CD14-positive monocyte (primary cell): Measurements from ENCODE around the gene THRAP3. TPM values are rescaled to one million over a fixed set of nuclear protein-coding genes. Genes with fewer than 3 reads are reported as not detected.

Experiments
- DNase-seq, 3 donors: peaks; one replicate each; pipeline ENCODE4 v3.0.0-alpha.2; 2011 to 2022
- H2AFZ ChIP-seq: 2 replicates; pipeline ENCODE4 v1.6.0; 2012; ENCODE audit warnings: mild to moderate bottlenecking, low read depth, low read length, inconsistent platforms; ENCODE audit not compliant: insufficient read depth, poor library complexity, severe bottlenecking
- H3K27ac ChIP-seq, 2 donors: 1 replicate in 1 of 2; 2 replicates in 1 of 2; pipeline ENCODE4 v1.5.1; 2012 to 2013; ENCODE audit warnings: low read length in 2 of 2, control low read depth in 1 of 2, inconsistent platforms in 1 of 2, low read depth in 1 of 2, mild to moderate bottlenecking in 1 of 2
- H3K27me3 ChIP-seq, 2 donors: one replicate each; pipeline versions ENCODE4 v1.6.0 to v1.6.1; 2011 to 2013; ENCODE audit warnings: low read length in 2 of 2; ENCODE audit not compliant: control insufficient read depth in 2 of 2, insufficient read depth in 2 of 2
- H3K36me3 ChIP-seq, 2 donors: replicated peaks in 1 of 2; 1 replicate in 1 of 2; 2 replicates in 1 of 2; pipeline versions ENCODE4 v1.5.1 to v1.6.1; 2012 to 2013; ENCODE audit warnings: low read length in 2 of 2, control low read depth in 1 of 2, inconsistent platforms in 1 of 2, mild to moderate bottlenecking in 1 of 2; ENCODE audit not compliant: insufficient read depth in 2 of 2, control insufficient read depth in 1 of 2
- H3K4me1 ChIP-seq, 2 donors: 1 replicate in 1 of 2; 2 replicates in 1 of 2; pipeline versions ENCODE4 v1.5.1 to v1.6.1; 2012 to 2013; ENCODE audit warnings: low read length in 2 of 2, control low read depth in 1 of 2, inconsistent platforms in 1 of 2, mild to moderate bottlenecking in 1 of 2, moderate library complexity in 1 of 2; ENCODE audit not compliant: insufficient read depth in 2 of 2, control insufficient read depth in 1 of 2
- H3K4me2 ChIP-seq: replicated peaks from 2 replicates; pipeline ENCODE3; 2012; ENCODE audit warnings: low read length, moderate library complexity, mild to moderate bottlenecking; ENCODE audit not compliant: poor library complexity, severe bottlenecking; ENCODE audit errors: extremely low read depth
- H3K4me3 ChIP-seq, 3 experiments: fragments of 200-600 bp in 1 of 3; sonication (generic) in 1 of 3; replicated peaks in 1 of 3; 1 replicate in 2 of 3; 2 replicates in 1 of 3; pipeline ENCODE4 v1.5.1; 2011 to 2013; ENCODE audit warnings: low read length in 3 of 3, mild to moderate bottlenecking in 3 of 3, control low read depth in 2 of 3, low read depth in 2 of 3, inconsistent platforms in 1 of 3, moderate library complexity in 1 of 3
- H3K79me2 ChIP-seq: 2 replicates; pipeline ENCODE4 v1.6.0; 2012; ENCODE audit warnings: mild to moderate bottlenecking, control low read depth, inconsistent platforms, low read length, moderate library complexity; ENCODE audit not compliant: insufficient read depth
- H3K9ac ChIP-seq: 2 replicates; pipeline ENCODE4 v1.6.0; 2017; ENCODE audit warnings: low read length, mild to moderate bottlenecking; ENCODE audit not compliant: insufficient read depth, poor library complexity, severe bottlenecking
- H3K9me3 ChIP-seq, 2 donors: replicated peaks in 1 of 2; 1 replicate in 1 of 2; 2 replicates in 1 of 2; pipeline versions ENCODE4 v1.5.1 to v1.6.1; 2012 to 2013; ENCODE audit warnings: low read length in 2 of 2, control low read depth in 1 of 2; ENCODE audit not compliant: control insufficient read depth in 1 of 2, insufficient read depth in 1 of 2
- H4K20me1 ChIP-seq: 2 replicates; pipeline ENCODE4 v1.6.0; 2012; ENCODE audit warnings: mild to moderate bottlenecking, low read length, control low read depth, moderate library complexity; ENCODE audit not compliant: insufficient read depth
- H3K27ac Mint-ChIP-seq, 7 donors: one replicate each; pipeline ENCODE4 v1.8.0; 2020; ENCODE audit warnings: mild to moderate bottlenecking in 7 of 7, mixed read lengths in 7 of 7, moderate library complexity in 6 of 7, inconsistent platforms in 2 of 7
- H3K27me3 Mint-ChIP-seq, 3 donors: one replicate each; pipeline ENCODE4 v1.8.0; 2021 to 2022; ENCODE audit warnings: low read depth in 3 of 3, mild to moderate bottlenecking in 3 of 3, mixed read lengths in 3 of 3, moderate library complexity in 3 of 3, inconsistent platforms in 1 of 3
- H3K36me3 Mint-ChIP-seq, 2 donors: one replicate each; pipeline ENCODE4 v1.8.0; 2020; ENCODE audit warnings: mixed read lengths in 2 of 2, inconsistent platforms in 1 of 2, mild to moderate bottlenecking in 1 of 2
- H3K4me1 Mint-ChIP-seq: one replicate; pipeline ENCODE4 v1.8.0; 2020; ENCODE audit warnings: mild to moderate bottlenecking, mixed read lengths
- H3K4me3 Mint-ChIP-seq, 2 donors: one replicate each; pipeline ENCODE4 v1.8.0; 2020; ENCODE audit warnings: mild to moderate bottlenecking in 2 of 2, mixed read lengths in 2 of 2, moderate library complexity in 1 of 2
- H3K9me3 Mint-ChIP-seq, 7 donors: one replicate each; pipeline ENCODE4 v1.8.0; 2020 to 2022; ENCODE audit warnings: mixed read lengths in 7 of 7, mild to moderate bottlenecking in 6 of 7, moderate library complexity in 6 of 7, inconsistent platforms in 2 of 7
- WGBS: methylation state at CpG from one replicate; pipeline ENCODE4 v1.1.5; 2013; ENCODE audit warnings: missing lambda C conversion rate; ENCODE audit not compliant: insufficient coverage; 5-methylcytosine and 5-hydroxymethylcytosine counted together
- intact Hi-C, 2 donors: fragments of 100-400 bp; cut with micrococcal nuclease; formaldehyde crosslinking; loops; one replicate each; pipeline versions ENCODE4 v1.15.0 to v1.15.1; 2023
- polyA plus RNA-seq, 3 donors: library from polyadenylated mRNA; depleted of rRNA in 1 of 3; unstranded in 2 of 3; stranded (reverse) in 1 of 3; fragments of 300-500 nt in 2 of 3; fragments of >200 nt in 1 of 3; fragmentation: Illumina TruSeq in 2 of 3; gene quantifications; 1 replicate in 2 of 3; 2 replicates in 1 of 3; pipeline ENCODE4 v1.2.3, GENCODE V29; 2012 to 2021
- TF ChIP-seq, protein P1 (sequence below): fragments of 200-600 bp; IDR thresholded peaks from one replicate; pipeline ENCODE4 v1.8.0; 2022; ENCODE audit warnings: antibody characterized with exemption, mild to moderate bottlenecking

The THRAP3 gene
- polyA plus RNA-seq, 3 donors: 30.1 to 63.4 (median 35.7) TPM

DNA sequence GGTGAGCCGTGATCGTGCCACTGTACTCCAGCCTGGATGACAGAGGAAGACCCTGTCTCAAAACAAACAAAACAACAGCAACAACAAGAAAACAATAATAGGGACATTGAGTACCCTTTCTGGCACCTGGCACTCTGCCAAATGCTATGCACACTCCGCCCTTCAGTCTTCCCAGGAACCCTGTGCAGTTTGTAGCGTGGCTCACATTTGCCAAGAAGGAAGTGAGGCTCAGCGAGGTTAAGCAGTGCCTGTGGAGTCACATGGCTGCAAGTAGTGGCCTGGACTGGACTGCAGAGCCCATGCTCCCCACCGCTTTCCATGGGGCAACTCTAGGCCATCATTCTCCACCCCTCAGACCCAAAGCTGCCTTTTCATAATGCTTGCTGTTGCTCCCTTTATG, 104.5 kb downstream of the THRAP3 start:
- TF ChIP-seq, protein P1, sequence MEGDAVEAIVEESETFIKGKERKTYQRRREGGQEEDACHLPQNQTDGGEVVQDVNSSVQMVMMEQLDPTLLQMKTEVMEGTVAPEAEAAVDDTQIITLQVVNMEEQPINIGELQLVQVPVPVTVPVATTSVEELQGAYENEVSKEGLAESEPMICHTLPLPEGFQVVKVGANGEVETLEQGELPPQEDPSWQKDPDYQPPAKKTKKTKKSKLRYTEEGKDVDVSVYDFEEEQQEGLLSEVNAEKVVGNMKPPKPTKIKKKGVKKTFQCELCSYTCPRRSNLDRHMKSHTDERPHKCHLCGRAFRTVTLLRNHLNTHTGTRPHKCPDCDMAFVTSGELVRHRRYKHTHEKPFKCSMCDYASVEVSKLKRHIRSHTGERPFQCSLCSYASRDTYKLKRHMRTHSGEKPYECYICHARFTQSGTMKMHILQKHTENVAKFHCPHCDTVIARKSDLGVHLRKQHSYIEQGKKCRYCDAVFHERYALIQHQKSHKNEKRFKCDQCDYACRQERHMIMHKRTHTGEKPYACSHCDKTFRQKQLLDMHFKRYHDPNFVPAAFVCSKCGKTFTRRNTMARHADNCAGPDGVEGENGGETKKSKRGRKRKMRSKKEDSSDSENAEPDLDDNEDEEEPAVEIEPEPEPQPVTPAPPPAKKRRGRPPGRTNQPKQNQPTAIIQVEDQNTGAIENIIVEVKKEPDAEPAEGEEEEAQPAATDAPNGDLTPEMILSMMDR: no peak
- H2AFZ ChIP-seq: no peak overlapping the region
- Mint-ChIP-seq H3K9me3 (peaks cover 0 to 2% (median 0%) of the 10 kb centered on the region in 7 donors), H3K27ac (no peak overlapping the region), H3K27me3 (peaks cover 9 to 21% (median 15%) of the 10 kb centered on the region in 3 donors), H3K4me3 (no peak overlapping the region), H3K4me1 (peaks cover 18% of the 10 kb centered on the region), H3K36me3 (no peaks in the 10 kb centered on the region)
- 47% methylated on average over 6 of the region's 6 CpGs for WGBS
- no peaks in the 10 kb centered on the region for H4K20me1 ChIP-seq
- H3K9me3 ChIP-seq: no peaks in the 10 kb centered on the region
- H3K36me3 ChIP-seq: no peaks in the 10 kb centered on the region
- H3K4me2 ChIP-seq: no peak overlapping the region
- H3K27ac ChIP-seq: no peak overlapping the region
- intact Hi-C loops: loop anchor here in 1 of 2 donors (1.0 kb wide), 1 partner anchor 16 kb away; no protein-coding TSS in a partner anchor
- H3K9ac ChIP-seq: no peak overlapping the region
- H3K27me3 ChIP-seq: peaks cover 0 to 3% of the 10 kb centered on the region in 2 donors
- H3K4me3 ChIP-seq: no peak overlapping the region
- peaks cover 12 to 20% of the 10 kb centered on the region in 2 donors for H3K4me1 ChIP-seq
- no peaks in the 10 kb centered on the region for H3K79me2 ChIP-seq
- DNase-seq: peak in 1 of 3 donors; percentile 56

DNA sequence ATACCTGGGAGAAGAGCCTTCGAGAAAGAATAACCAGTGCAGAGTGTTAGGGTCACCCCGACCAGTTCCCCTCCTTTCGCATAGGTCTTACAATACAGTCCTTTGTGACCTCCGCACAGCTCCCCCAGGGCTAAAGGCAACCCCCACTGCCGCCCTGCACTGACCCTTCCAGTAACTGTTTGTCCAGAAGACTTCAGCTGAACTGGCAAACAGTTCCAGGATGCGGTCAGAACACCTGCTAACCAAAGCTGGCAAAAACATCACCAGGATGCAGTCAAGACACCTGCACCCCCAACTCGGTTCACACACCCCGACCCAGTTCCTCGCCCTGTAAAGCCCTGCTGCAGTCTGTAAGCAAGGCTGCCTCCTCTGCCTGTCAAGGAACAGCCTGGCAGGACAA, 105.6 kb downstream of the THRAP3 start:
- no peak overlapping the region for H3K4me2 ChIP-seq
- H3K9me3 Mint-ChIP-seq: peaks cover 0 to 2% (median 0%) of the 10 kb centered on the region in 7 donors
- H3K4me3 Mint-ChIP-seq: no peak overlapping the region
- H3K36me3 Mint-ChIP-seq: no peaks in the 10 kb centered on the region
- no peak overlapping the region for H3K27ac ChIP-seq
- H4K20me1 ChIP-seq: no peaks in the 10 kb centered on the region
- H3K27me3 ChIP-seq: no peaks in the 10 kb centered on the region
- H3K4me1 Mint-ChIP-seq: peaks cover 9% of the 10 kb centered on the region
- no peaks in the 10 kb centered on the region for H3K9me3 ChIP-seq
- H3K27ac Mint-ChIP-seq: no peak overlapping the region
- WGBS: 98% methylated on average over 9 of the region's 9 CpGs
- TF ChIP-seq, protein P1: no peak
- peaks cover 4 to 10% of the 10 kb centered on the region in 2 donors for H3K4me1 ChIP-seq
- no peak overlapping the region for H3K9ac ChIP-seq
- no peak overlapping the region for H3K4me3 ChIP-seq
- H3K79me2 ChIP-seq: no peaks in the 10 kb centered on the region
- no peaks in the 10 kb centered on the region for H3K36me3 ChIP-seq
- intact Hi-C loops: no loop called here
- no peak overlapping the region for H2AFZ ChIP-seq
- no peak for DNase-seq
- peaks cover 9 to 15% (median 11%) of the 10 kb centered on the region in 3 donors for H3K27me3 Mint-ChIP-seq
